HCT116 (cell line): ENCODE measurements around the gene HNRNPAB.

Experiments used
- EZH2 ChIP-seq: fragments of 200-600 bp; sonication (generic); IDR thresholded peaks from 2 replicates; pipeline ENCODE4 v1.6.1; 2017; ENCODE audit warnings: antibody characterized with exemption, mixed run types
- EZH2phosphoT487 ChIP-seq: fragments of 200-600 bp; IDR thresholded peaks from 2 replicates; pipeline ENCODE4 v1.6.1; 2018; ENCODE audit warnings: antibody characterized with exemption, borderline replicate concordance
- FOSL1 ChIP-seq: IDR thresholded peaks from 2 replicates; pipeline ENCODE4 v1.6.1; 2012; ENCODE audit warnings: low read depth
- JUND ChIP-seq: IDR thresholded peaks from 2 replicates; pipeline ENCODE4 v1.6.1; 2012
- POLR2A ChIP-seq: IDR thresholded peaks from 2 replicates; pipeline ENCODE4 v1.7.0; 2011; ENCODE audit warnings: borderline replicate concordance; ENCODE audit not compliant: insufficient read depth, insufficient read length; ENCODE audit errors: extremely low read depth
- POLR2AphosphoS5 ChIP-seq: IDR thresholded peaks from 2 replicates; pipeline ENCODE4 v1.6.1; 2011; ENCODE audit warnings: mild to moderate bottlenecking, low read depth, low read length, moderate library complexity
- SIN3A ChIP-seq: IDR thresholded peaks from 2 replicates; pipeline ENCODE4 v1.6.1; 2012; ENCODE audit warnings: low read depth
- SP1 ChIP-seq: IDR thresholded peaks from 2 replicates; pipeline ENCODE4 v1.6.1; 2012; ENCODE audit warnings: low read depth
- SRF ChIP-seq: IDR thresholded peaks from 2 replicates; pipeline ENCODE4 v1.6.1; 2012; ENCODE audit warnings: low read depth
- TCF7L2 ChIP-seq: IDR thresholded peaks from 2 replicates; pipeline ENCODE4 v1.7.0; 2011; ENCODE audit warnings: borderline replicate concordance, inconsistent platforms; ENCODE audit not compliant: insufficient read depth, insufficient read length; ENCODE audit errors: extremely low read depth
- ZNF274 ChIP-seq: fragments of 200-500 bp; sonication (Bioruptor generic); IDR thresholded peaks from 2 replicates; pipeline ENCODE4 v1.6.1; 2014; ENCODE audit warnings: mild to moderate bottlenecking, low read depth, low read length, inconsistent platforms
- TF ChIP-seq, protein P1 (sequence below): IDR thresholded peaks from 2 replicates; pipeline ENCODE4 v1.6.1; 2012
- TF ChIP-seq, protein P2 (sequence below), 3 experiments: fragments of 200-600 bp in 1 of 3; sonication (generic) in 1 of 3; IDR thresholded peaks in 2 of 3; conservative IDR thresholded peaks in 1 of 3; 2 replicates each; pipeline ENCODE4 v1.5.1; 2012 to 2017; ENCODE audit warnings: low read depth in 2 of 3, low read length in 2 of 3, antibody characterized with exemption in 1 of 3, borderline replicate concordance in 1 of 3, control low read depth in 1 of 3, mild to moderate bottlenecking in 1 of 3, mixed read lengths in 1 of 3, mixed run types in 1 of 3, moderate library complexity in 1 of 3; ENCODE audit not compliant: insufficient read depth in 1 of 3
- TF ChIP-seq, protein P3 (sequence below): IDR thresholded peaks from 2 replicates; pipeline ENCODE4 v1.6.1; 2012; ENCODE audit warnings: low read depth

DNA sequence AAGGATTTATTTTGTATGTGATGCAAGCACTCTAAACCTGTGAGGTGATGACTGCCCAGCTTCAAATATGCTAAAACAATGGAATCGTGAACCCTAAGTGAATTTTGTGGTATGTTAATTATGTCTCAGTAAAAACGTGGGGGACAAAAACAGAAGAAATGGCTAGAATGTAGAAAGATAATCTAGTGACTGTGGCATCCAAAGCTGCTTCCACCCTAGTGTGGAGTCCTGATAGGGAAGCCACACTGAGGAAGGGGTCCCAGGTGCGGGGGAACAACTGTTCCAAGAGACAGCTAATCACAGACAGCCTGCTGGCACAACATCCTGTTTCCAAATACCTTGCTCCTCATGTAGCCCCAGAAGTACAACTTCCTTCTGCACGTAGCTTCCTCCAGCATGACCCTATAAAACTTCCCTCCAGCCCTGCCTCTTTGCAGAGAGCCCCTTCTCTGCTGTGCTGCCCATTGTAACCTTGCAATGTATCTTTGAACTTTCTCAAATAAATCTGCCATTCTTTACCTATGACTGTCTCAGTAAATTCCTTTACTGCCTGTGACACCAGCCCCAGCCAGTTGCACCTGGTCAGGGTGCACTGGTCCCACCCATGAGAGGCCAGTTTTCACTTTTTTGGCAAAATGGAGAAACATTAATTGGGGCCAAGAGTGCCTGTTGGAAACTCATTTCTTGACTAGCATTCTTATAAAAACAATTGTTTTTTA is 22.0 kb upstream of the HNRNPAB start:
- TF ChIP-seq POLR2A, result no peak
- TF ChIP-seq, protein P1, sequence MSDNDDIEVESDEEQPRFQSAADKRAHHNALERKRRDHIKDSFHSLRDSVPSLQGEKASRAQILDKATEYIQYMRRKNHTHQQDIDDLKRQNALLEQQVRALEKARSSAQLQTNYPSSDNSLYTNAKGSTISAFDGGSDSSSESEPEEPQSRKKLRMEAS, result no peak
- TF ChIP-seq, protein P2, sequence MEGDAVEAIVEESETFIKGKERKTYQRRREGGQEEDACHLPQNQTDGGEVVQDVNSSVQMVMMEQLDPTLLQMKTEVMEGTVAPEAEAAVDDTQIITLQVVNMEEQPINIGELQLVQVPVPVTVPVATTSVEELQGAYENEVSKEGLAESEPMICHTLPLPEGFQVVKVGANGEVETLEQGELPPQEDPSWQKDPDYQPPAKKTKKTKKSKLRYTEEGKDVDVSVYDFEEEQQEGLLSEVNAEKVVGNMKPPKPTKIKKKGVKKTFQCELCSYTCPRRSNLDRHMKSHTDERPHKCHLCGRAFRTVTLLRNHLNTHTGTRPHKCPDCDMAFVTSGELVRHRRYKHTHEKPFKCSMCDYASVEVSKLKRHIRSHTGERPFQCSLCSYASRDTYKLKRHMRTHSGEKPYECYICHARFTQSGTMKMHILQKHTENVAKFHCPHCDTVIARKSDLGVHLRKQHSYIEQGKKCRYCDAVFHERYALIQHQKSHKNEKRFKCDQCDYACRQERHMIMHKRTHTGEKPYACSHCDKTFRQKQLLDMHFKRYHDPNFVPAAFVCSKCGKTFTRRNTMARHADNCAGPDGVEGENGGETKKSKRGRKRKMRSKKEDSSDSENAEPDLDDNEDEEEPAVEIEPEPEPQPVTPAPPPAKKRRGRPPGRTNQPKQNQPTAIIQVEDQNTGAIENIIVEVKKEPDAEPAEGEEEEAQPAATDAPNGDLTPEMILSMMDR (IDR thresholded peaks at IDR 0.05 in 2 of 3, conservative IDR thresholded peaks at IDR 0.05 in 1 of 3; ENCODE audit: borderline replicate concordance in 1 of 3, insufficient read depth in 1 of 3, low read depth in 2 of 3, low read length in 2 of 3), result no peak
- no peak for TF ChIP-seq JUND
- TF ChIP-seq SP1, result no peak
- TF ChIP-seq POLR2AphosphoS5, result no peak
- TF ChIP-seq EZH2, result no peak
- no peak for TF ChIP-seq FOSL1
- TF ChIP-seq, protein P3, sequence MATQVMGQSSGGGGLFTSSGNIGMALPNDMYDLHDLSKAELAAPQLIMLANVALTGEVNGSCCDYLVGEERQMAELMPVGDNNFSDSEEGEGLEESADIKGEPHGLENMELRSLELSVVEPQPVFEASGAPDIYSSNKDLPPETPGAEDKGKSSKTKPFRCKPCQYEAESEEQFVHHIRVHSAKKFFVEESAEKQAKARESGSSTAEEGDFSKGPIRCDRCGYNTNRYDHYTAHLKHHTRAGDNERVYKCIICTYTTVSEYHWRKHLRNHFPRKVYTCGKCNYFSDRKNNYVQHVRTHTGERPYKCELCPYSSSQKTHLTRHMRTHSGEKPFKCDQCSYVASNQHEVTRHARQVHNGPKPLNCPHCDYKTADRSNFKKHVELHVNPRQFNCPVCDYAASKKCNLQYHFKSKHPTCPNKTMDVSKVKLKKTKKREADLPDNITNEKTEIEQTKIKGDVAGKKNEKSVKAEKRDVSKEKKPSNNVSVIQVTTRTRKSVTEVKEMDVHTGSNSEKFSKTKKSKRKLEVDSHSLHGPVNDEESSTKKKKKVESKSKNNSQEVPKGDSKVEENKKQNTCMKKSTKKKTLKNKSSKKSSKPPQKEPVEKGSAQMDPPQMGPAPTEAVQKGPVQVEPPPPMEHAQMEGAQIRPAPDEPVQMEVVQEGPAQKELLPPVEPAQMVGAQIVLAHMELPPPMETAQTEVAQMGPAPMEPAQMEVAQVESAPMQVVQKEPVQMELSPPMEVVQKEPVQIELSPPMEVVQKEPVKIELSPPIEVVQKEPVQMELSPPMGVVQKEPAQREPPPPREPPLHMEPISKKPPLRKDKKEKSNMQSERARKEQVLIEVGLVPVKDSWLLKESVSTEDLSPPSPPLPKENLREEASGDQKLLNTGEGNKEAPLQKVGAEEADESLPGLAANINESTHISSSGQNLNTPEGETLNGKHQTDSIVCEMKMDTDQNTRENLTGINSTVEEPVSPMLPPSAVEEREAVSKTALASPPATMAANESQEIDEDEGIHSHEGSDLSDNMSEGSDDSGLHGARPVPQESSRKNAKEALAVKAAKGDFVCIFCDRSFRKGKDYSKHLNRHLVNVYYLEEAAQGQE, result no peak
- no peak for TF ChIP-seq EZH2phosphoT487
- TF ChIP-seq TCF7L2, result no peak
- no peak for TF ChIP-seq SIN3A
- no peak for TF ChIP-seq ZNF274
- no peak for TF ChIP-seq SRF
